HS-5 (cell line): ENCODE measurements around the gene NPR2.

Experiments used
- DNase-seq: peaks from one replicate; pipeline ENCODE4 v3.0.0-alpha.2; 2012; ENCODE audit warnings: low read depth

Gene NPR2

DNA sequence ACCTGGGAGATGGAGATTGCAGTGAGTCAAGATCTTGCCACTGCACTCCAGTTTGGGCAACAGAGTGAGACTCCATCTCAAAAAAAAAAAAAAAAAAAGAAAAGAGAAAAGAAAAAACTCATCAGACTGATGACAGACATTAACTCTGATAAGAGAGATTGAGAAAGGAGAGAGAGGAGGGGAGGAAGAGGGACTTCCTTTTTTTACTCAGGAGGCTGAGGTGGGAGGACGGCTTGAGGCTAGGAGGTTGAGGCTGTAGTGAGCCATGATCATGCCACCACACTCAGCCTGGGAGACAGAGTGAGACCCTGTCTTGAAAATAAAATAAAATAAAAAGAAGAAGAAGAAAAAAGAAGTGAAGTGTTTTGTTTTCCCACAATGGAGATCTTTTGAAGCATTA is 27.6 kb upstream of the NPR2 start:
- DNase-seq: no peak

DNA sequence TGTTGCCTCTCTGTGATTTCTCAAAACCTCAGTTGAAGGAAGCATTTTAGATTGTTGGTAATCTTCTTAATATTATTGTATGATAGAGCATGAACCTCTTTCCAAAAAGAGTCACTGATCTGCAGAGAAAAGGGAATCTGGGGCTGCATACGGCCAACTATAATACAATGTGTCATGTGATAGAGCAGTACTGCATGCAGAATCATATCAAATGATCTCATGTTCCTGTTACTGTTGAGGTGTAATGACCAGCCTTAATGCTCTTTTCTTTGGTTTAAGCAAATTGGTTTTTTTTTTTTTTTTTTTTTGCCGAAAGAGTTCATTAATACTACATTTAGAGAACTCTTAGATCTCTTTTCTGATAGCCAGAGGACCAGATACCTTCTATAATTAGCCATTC is 24.4 kb upstream of the NPR2 start:
- DNase-seq: no peak

DNA sequence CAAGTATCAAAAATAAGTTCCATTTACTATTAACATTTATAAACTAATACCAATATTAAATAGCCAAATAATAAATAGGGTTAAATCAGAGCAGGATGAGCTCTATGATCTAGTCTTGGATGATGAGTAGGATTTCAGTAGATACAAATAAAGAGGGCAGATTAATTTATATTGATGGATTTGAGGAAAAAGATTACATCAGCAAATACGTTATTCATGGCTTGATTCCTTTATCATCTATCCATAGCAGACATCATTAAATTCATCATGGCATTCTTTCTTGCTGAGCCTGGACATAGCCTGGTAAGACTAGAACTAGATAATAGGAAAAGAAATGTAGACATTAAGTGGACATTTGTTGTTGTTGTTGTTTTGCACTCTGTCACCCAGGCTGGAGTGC is 23.9 kb upstream of the NPR2 start:
- no peak for DNase-seq

DNA sequence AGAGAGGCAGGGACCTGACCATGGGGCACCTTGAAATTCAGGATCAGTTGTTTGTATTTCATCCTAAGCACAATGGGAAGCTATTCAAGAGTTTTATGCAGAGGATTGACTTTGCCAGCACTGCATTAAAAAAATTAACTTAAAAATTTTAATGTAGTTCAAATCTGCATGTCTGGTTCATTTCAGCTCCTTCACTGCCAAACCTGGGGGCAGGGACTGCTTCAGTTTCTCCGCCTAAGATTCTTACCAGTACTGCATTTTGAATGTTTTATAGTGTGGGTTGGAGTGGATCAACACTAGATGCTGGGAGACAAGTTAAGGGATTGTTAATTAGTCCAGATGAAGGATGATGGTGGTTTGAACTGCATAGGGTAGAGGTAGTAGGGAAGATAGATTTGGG is 21.6 kb upstream of the NPR2 start:
- DNase-seq: no peak

DNA sequence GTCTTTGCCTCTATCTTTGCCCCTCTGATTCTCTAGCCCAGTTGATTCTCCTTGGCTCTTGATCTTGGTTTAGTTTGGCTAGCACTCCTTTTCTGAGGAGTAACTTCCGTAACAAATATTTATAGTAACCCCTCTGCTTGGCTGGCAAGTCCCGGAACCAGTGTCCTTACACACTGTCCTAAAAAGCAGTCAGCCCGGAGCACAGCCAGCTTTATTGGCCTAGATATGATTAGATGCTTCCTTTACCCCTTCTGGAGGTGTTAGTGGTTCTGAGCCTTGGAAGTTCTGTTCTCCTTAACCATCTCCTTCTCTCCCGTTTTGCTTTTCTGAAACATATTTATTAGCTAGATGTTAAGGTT is 20.3 kb upstream of the NPR2 start:
- DNase-seq: no peak

DNA sequence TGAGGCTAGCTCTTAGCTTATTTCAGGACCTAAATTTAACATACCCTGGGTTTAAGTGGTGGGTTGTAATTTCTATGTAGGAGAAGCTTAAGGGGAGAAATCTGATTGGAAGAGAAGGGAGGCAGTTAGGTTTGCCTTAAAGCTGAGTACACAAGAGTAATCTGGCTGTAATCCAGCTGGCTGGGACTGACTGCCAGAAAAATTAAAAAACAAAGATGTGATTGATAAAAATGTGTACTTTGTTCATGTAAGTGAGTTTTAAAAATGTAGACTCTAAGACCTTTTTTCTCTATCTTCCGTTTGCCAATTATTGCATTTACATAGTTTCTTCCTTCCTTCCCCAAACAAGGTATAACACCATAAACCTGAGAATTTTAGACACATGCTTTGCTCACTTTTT is 19.9 kb upstream of the NPR2 start:
- DNase-seq: no peak

DNA sequence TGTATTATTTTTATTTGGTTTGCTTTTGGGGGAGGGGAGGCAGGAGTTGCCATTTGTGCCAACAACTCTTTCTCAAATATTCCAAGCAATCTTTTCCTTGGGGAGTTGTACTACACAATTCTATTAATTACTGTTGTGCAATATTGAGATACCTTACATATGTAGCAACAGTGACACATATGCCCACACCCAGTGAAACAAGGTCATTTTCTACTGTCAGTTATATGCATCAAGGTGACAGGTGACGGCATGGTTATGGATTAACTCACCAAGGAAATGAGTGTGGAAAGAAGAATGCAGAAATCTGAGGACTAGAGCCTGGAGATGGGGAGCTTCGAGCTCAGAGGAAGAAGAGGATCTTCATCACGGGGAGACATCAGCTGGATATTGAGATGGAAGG is 19.4 kb upstream of the NPR2 start:
- no peak for DNase-seq

DNA sequence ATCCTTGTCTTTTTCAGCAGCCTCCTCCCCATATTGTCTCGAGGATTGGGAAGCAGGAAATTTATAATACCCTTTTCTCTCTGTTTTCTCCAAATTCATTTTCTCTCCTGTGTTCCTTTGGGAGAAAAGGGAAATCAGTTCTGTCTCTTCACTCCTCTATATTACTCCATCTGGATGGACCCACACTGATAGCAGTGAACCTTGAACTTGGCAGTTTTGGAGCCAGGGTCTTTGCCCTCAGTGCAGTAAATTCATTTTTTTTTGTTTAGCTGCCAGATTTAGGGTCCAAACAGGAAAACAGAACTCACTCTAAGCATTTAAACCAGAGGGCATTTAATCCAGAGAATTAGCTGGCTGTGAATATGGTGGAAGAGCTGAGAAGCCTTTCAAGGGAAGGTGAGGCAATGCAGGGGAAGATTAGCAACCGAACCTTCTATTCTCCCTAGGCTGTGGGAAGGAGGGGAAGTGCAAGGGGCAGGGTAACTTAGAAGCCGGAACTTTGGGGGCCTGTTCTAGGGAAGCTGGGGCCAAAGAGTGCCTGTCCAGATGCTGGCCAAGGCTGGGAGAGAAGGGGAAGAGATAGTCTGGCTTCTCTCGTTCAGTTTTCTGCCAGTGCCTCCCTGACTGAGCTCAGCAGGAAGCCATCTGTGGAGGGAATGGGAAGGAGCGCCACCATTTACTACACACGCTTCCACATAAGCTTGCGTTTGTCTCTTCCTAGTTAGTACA is 16.3 kb upstream of the NPR2 start:
- no peak for DNase-seq

DNA sequence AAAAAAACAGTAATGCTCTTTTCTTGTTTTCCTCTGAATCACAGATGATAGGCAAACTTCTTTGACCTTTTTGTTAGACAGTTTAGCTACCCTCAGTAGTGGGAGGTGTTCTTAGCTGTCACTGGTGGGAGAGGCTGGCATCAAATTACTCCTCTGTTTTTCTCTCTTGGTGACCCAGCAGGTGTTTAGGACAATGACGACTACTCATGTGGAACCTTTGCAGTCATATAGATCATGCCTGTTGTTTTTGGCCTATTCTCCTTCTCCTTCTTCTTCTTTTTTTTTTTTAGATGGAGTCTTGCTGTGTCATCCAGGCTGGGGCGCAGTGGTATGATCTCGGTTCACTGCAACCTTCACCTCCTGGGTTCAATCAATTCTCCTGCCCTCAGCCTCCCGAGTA is 15.4 kb upstream of the NPR2 start:
- no peak for DNase-seq

DNA sequence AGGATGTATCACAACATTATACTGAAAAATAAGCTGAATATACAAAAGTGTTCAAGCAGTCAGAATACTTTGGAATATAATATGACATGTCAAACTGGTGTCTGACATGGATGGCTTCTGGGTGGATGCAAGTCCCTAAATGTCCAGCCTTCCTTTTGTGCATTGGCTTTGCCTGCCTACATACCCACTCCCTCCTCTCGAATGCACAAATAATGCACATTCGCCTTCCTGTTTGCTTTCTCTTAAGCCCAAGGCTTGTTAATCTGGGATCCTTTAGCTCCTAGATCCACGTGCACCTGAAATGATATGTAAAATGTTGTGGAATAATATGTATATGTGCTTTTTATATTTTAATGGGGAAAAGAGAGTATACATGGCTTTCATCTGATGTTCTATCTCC is 12.9 kb upstream of the NPR2 start:
- DNase-seq: no peak

DNA sequence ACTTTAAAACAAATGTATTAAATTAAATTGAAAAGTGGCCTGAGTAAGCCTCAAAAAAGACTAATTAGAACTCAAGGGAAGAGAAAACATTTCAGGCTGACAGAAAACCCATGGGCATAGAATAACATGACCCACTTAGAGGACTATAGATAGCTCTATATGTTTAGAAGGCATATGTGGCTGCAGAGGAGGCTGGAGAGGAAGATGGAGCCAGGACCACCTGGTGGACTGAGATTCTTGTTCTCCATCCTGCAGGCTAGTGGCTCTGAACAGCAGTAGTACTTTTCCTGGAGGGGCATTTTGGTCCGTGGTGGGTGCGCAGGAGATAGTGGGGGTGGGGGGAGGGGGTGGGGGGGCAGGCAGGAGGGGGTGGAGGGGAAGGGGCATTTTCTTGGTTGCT is 10.3 kb upstream of the NPR2 start:
- DNase-seq: no peak

DNA sequence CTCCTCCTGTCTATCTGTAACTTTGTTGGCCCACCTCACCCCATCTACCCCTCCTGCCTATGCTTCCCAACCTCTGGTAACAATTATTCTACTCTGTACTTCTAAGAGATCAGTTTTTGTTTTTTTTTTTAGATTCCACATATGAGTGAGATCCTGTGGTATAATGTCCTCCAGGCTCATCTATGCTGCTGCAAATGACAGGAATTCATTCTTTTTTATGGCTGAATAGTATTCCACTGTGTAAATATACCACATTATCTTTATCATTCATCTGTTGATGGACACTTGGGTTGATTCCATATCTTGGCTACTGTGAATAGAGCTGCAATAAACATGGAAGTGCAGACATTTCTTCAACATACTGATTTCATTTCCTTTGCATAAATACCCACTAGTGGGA is 8.0 kb upstream of the NPR2 start:
- no peak for DNase-seq

DNA sequence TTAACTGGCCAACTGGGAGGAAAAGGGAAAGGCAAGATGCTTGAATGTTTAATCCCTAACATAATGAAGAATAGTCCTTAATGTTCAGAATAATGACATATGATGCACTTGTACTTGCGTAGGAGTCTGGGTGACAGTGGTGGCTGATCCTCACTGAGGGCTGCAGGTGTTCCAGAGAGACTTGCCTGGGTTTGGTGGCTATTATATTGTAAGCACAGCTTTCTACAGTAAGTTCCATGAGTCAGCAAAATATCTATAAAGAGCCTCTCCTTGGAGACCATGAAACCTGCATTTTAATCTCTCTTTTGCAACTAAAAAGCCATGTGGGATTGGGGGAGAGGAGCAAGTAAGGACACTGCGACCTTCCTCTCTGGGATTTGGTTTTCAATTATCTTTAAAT is 1.9 kb upstream of the NPR2 start:
- DNase-seq: no peak

DNA sequence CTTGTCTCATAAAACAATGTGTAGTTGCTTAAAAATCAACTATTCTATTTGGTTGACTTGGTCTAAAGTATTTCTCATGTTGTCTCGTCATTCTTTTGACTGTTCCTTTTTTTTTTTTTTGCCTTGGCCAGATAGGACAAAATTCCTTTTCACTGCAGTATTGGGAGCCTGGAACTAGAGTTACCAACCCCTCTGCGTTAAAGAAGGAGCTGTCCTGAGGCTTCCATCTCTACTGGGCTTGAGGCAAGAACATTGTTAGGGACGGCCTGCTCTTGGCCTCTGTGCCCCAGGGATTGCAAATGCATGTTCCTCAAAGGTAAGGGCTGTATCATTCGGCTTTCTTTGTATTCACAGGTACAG is 1.4 kb upstream of the NPR2 start:
- DNase-seq: no peak

DNA sequence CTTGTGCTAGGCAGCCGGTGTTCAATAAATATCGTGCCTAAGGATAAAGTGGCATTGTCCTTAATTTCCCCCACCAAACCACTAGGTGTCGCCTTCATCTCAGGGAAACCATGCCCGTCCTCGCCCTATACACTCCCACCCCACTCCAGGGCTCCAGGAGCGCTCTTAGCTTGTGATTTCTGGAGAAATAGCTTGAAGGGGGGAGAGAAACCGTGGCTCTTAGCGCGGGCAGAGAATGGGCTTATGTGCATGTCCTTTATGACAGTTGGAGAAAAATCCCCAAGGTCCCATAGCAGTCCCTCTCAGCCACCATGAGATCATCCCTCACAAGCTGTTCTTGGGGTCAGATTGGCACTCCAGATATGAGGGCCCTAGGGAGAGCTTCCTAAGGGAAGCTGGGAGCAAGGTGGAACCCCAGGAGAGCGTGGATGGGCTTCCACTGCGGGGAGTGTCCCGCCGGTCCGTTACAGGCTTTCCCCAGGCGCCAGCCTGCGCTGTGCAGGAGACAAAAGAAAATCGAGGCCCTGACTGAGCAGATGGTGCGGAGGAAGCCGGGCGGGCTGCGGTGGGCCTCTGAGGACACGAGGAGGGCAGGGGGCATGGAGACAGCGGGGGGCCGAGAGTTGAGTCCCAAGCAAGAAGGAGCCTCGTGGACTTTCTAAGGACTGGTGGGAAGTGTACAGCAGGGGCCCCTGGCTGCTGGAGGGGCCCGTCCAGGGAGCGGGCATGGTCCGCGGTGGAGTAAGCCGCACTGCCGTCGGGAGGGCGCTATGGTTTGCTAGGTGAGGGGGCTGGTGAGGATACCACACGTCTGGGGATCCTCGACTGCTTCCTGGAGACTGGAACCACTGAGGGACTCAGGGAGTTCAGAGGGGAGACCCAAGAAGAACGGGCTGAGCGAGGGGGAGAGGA is 750 bp upstream of the NPR2 start:
- no peak for DNase-seq

DNA sequence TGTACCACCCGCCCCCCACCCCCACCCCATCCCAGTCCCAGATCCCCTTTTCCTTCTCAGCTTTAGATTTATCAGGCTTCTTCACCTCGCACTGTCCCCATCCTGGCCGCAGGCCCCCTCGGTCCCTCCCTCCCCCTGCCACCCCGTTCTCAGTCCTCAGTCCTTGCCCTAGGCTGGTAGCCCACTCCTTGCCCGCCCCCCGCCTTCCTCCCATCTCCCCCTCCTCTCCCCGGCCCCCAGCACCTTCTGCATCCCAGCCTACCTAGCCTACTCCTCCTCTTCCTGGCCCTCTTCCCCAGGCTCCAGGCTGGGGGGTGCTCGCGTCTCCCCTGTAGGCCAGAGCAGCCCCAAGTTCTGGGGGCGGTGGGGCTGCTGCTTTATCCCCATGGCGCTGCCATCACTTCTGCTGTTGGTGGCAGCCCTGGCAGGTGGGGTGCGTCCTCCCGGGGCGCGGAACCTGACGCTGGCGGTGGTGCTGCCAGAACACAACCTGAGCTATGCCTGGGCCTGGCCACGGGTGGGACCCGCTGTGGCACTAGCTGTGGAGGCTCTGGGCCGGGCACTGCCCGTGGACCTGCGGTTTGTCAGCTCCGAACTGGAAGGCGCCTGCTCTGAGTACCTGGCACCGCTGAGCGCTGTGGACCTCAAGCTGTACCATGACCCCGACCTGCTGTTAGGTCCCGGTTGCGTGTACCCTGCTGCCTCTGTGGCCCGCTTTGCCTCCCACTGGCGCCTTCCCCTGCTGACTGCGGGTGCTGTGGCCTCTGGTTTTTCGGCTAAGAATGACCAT is 828 bp downstream of the NPR2 start:
- DNase-seq: no peak

DNA sequence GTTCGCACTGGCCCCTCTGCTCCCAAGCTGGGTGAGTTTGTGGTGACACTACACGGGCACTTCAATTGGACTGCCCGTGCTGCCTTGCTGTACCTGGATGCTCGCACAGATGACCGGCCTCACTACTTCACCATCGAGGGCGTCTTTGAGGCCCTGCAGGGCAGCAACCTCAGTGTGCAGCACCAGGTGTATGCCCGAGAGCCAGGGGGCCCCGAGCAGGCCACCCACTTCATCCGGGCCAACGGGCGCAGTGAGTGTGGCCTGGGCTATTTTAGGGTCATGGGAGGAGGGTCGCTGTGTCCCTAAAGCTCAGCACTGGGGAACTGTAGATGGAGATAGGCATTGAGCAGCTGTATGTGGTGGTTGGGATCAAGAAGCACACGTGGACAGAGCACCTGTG is 1.4 kb downstream of the NPR2 start:
- DNase-seq: no peak

DNA sequence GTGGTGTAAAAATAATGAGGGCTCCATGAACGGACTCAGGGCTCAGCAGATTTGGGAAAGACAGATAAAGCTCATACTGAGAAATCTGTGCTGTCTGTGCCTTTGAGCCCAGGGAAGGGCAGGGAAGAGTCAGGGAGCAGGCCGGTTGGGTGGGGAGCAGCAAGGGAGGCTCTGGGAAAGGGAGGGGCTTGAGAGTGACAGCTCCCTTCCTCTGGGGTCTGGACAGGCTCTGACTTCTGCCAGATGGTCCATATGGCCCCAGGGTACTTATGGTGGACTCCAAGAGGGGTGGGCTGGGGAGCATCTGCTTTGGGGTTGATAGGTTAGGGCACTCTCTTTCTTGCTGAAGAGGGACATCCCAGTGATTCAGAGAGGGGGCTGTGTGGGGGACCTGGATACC is 2.1 kb downstream of the NPR2 start:
- no peak for DNase-seq

DNA sequence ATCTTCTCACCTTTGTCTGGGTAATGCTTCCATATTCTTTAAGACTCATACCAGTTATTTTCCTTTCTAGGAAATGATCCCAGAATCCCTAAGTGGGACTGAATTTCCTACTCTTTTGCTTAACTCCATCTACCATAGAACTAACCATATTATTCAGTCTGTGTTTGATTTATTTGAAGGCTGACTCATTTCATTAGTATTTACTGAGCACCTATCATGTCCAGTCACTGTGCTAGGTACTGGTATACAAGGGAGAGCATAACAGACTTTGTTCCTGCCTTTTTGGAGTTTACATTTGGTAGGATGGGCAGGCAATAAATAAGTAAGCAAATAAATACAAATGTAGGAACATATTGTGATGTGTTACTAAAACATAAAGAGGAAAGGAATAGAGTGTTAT is 4.3 kb downstream of the NPR2 start:
- DNase-seq: no peak

DNA sequence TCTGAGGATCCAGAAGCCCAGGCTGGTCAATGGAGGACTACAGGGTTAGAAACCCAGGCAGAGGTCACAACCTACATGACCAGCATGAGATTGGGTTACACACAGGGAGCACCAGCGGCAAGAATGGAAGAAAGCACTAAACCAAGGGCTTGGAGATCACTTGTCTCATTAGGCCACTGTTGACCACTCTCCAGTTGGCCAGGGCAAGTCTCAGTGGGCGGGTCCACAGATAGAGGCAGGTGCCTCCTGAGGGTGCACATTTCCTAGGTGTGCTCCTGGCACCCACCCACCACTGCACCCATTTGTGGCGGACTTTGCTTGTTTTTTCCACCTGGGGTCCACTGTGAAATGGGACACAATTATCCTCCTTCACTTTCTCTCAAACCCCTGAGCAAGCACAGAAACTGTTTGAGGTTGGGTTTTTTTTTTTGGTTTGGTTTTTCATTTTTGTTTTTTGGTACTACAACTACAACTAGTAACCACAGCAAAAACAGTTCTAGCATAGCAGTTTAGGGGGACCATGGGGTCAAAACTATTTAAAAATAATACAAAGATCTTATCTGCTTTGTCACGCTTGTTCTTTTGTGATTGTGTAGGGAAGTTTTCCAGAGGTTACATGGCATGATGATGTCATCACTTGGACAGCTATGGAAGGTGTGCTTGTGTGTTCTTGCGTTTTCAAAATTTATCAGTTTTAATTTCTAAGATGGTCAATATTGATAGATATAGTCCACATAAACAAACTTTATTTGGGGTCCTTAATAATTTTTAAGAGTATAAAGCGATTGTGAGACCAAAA is 6.1 kb downstream of the NPR2 start:
- DNase-seq: no peak

DNA sequence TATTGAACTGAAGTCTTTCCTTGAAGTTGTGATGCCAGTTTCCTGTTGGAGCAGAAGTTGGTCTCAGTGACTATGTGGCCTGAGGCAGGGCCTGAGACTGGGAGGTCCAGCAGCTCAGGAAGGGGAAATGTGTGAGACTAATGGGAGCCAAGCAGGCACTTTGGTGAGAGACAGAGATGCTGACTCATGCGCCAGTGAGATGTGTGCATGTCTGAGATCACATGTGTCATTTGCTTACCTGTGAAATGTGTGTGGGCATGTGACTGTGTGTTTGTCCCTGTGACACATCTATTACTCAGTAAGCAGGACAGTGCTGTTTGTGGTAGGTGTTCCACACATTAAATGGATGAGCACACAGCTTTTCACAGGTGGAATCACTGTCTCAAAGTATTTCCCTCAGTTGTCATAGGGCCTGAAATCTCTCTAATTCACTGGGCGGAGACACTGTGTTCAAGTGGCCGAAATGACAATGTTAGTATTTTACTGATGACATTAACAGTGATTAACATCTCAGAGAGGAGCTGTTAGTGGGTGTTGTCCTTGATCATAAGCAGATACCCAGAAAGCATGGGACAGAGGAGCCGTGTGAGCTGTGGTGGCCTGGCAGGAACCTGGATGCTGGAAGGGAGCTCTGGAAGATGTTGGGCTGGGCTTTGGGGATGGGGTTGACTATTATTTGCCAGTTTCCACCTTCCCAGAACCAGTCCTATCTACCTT is 7.4 kb downstream of the NPR2 start:
- DNase-seq: no peak

DNA sequence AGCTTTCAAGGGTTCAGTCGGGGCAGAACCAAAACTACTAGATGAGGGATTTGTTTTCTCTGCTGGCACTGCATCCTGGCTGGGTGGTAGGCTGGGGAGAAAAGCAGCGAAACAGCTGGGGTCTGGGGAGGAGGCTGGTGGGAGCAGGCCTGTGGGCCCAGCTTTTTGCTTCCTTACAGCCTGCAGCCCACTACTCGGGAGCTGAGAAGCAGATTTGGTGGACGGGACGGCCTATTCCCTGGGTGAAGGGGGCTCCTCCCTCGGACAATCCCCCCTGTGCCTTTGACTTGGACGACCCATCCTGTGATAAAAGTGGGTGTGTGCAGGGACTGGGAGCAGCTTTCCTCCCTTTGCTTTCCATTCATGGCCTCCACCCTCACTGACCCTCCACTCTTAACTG is 9.1 kb downstream of the NPR2 start:
- no peak for DNase-seq
